ENCODE data around the gene LRBA.

Gene LRBA

GRCh38 chr4:150234246-150234645, 780.8 kb downstream of the LRBA start:
- no peak for DNase-seq (ENCODE audit: low read depth in 1 of 2, low spot score in 1 of 2)

GRCh38 chr4:150232029-150232428, 783.1 kb downstream of the LRBA start:
- no peak for DNase-seq (ENCODE audit: low read depth in 1 of 2, low spot score in 1 of 2)

GRCh38 chr4:150231107-150231770, 783.8 kb downstream of the LRBA start:
- DNase-seq (ENCODE audit: low read depth in 1 of 2, low spot score in 1 of 2): no peak

- DNase-seq (ENCODE audit: low read depth in 1 of 2, low spot score in 1 of 2): no peak
Observed at GRCh38 chr4:150230561-150230960, 784.5 kb downstream of the LRBA start.

GRCh38 chr4:150229520-150229919, 785.6 kb downstream of the LRBA start:
- DNase-seq (ENCODE audit: low read depth in 1 of 2, low spot score in 1 of 2): no peak

- no peak for DNase-seq (ENCODE audit: low read depth in 1 of 2, low spot score in 1 of 2)
Observed at GRCh38 chr4:150224896-150225591, 790.0 kb downstream of the LRBA start.

GRCh38 chr4:150219841-150220240, 795.2 kb downstream of the LRBA start:
- no peak for DNase-seq (ENCODE audit: low read depth in 1 of 2, low spot score in 1 of 2)

GRCh38 chr4:150218447-150218846, 796.6 kb downstream of the LRBA start:
- DNase-seq (ENCODE audit: low read depth in 1 of 2, low spot score in 1 of 2): no peak

- no peak for DNase-seq (ENCODE audit: low read depth in 1 of 2, low spot score in 1 of 2)
Observed at GRCh38 chr4:150217808-150218207, 797.3 kb downstream of the LRBA start.

GRCh38 chr4:150217192-150217591, 797.9 kb downstream of the LRBA start:
- DNase-seq (ENCODE audit: low read depth in 1 of 2, low spot score in 1 of 2): no peak

GRCh38 chr4:150216726-150217125, 798.4 kb downstream of the LRBA start:
- DNase-seq (ENCODE audit: low read depth in 1 of 2, low spot score in 1 of 2): no peak

- DNase-seq (ENCODE audit: low read depth in 1 of 2, low spot score in 1 of 2): no peak
Observed at GRCh38 chr4:150215601-150216000, 799.5 kb downstream of the LRBA start.
